AG09319 (cell line): ENCODE measurements around the gene POFUT1.

Source experiments
- DNase-seq: peaks from one replicate; pipeline ENCODE4 v3.0.0-alpha.2; 2010; ENCODE audit warnings: low read depth; ENCODE audit errors: extremely low read depth
- TF ChIP-seq, protein P1 (sequence below): IDR thresholded peaks from 2 replicates; pipeline ENCODE4 v1.5.1; 2011; ENCODE audit warnings: low read depth, mild to moderate bottlenecking, inconsistent platforms, low read length, moderate library complexity

Gene POFUT1

GRCh38 chr20:32227744-32228688 is 20.3 kb downstream of the POFUT1 start:
- TF ChIP-seq, protein P1, sequence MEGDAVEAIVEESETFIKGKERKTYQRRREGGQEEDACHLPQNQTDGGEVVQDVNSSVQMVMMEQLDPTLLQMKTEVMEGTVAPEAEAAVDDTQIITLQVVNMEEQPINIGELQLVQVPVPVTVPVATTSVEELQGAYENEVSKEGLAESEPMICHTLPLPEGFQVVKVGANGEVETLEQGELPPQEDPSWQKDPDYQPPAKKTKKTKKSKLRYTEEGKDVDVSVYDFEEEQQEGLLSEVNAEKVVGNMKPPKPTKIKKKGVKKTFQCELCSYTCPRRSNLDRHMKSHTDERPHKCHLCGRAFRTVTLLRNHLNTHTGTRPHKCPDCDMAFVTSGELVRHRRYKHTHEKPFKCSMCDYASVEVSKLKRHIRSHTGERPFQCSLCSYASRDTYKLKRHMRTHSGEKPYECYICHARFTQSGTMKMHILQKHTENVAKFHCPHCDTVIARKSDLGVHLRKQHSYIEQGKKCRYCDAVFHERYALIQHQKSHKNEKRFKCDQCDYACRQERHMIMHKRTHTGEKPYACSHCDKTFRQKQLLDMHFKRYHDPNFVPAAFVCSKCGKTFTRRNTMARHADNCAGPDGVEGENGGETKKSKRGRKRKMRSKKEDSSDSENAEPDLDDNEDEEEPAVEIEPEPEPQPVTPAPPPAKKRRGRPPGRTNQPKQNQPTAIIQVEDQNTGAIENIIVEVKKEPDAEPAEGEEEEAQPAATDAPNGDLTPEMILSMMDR: no peak
- no peak for DNase-seq

DNA sequence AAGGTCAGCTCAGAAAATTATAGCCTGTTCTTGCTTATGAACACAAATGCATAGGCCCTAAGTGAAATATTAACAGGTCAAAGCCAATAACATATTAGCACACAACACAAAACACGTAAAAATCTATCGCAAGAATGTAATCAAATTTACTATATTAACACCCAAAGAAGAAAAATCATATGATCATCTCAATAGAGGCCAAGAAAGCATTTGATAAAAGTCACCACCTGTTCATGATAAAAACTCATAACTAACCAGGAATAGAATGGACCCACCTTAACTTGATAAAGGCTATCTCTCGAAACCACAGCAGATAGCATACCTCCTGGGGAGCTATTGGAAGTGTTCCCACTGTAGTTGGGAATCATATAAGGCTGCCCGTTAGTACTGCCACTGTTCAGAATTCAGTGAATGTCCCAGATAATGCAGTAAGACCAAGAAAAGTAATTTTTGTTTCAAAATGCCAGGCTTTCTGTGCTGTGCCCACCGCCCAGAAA is 21.6 kb downstream of the POFUT1 start:
- no peak for DNase-seq
- TF ChIP-seq, protein P1: no peak

DNA sequence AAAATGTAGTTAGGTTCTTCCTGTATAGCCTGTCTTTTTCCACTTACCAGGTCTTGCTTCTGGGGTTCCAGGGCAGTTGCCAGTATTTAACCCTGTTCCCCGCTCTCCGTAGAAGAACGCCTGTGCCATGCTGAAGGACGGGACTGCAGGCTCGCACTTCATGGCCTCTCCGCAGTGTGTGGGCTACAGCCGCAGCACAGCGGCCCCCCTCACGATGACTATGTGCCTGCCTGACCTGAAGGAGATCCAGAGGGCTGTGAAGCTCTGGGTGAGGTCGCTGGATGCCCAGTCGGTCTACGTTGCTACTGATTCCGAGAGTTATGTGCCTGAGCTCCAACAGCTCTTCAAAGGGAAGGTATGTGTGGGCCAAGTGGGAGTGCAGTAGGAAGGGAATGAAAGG is 23.0 kb downstream of the POFUT1 start:
- no peak for DNase-seq
- TF ChIP-seq, protein P1: no peak

DNA sequence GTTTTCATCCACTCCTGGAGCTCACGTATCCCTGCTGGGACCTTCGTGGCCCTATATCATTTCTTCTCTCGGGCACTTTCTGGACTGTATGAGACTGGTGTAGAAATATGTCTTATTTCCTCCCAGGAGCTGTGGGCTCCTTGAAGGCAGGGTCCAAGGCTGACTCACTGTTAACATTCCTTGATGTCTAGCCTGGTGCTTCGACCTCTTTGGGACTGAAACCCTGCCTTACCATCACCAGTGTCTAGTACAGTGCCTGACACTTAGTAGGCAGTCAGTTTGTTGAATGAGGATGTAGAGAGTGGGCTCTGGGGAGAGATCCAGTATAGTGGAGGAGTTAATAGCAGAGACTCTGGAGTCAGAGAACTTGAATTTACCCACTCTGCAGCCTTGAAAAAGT is 23.6 kb downstream of the POFUT1 start:
- TF ChIP-seq, protein P1: no peak
- no peak for DNase-seq

GRCh38 chr20:32231847-32232246 is 24.2 kb downstream of the POFUT1 start:
- TF ChIP-seq, protein P1: no peak
- DNase-seq: no peak

DNA sequence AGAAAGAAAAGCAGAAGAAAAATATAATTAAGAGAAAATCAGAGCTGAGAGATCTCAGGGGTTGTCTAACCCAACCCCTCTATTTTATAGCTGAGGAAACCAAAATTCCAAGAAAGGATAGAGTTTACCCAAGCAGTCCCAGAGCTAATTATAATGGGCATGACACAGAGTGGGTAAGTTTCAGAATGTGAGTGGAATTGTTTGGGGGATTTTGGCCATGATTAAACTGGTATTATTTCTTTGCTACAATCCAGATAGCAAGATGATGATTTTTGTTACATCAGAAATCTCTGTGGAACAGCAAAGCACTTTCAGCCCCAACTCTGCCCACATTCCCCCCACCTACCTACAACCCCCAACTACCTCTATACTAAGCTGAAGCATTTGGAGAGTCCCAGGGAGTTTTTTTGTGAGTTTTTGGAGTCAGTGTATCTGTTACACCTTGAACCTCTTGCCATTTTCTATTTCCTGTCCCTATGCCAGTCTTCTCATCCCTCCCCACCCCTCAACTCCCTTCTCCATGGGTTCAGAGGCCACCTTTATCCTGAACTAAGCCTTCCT is 24.7 kb downstream of the POFUT1 start:
- DNase-seq: no peak
- TF ChIP-seq, protein P1: no peak

GRCh38 chr20:32233286-32233685 is 25.6 kb downstream of the POFUT1 start:
- TF ChIP-seq, protein P1: no peak
- no peak for DNase-seq
